Activated T-cell treated with anti-CD3 and anti-CD28 coated beads, Interleukin-2, amount 50 U/mL, for 1 hour (primary cell): ENCODE results near the gene UQCR10.
A peak's percentile ranks its signal among the peaks of the same experiment; 100 is the strongest.

Source experiments
- DNase-seq: peaks from one replicate; pipeline ENCODE4 v3.0.0-alpha.2; 2020

UQCR10 gene

GRCh38 chr22:29765905-29766631 is 1.1 kb upstream of the UQCR10 start:
- DNase-seq, result no peak

- peak; percentile 86 for DNase-seq
Measured at GRCh38 chr22:29766632-29767170, 468 bp upstream of the UQCR10 start, which contains the start of gene ZMAT5. TSS of gene ZMAT5 (minus strand) at chr22:29767007. CDS start at chr22:29748544, 18,463 bp downstream.

GRCh38 chr22:29768052-29768693 is 1.0 kb downstream of the UQCR10 start:
- no peak for DNase-seq

GRCh38 chr22:29769723-29770321 is 2.7 kb downstream of the UQCR10 start:
- DNase-seq, result no peak

- DNase-seq, result no peak
Measured at GRCh38 chr22:29772170-29772641, 5.0 kb downstream of the UQCR10 start.

- no peak for DNase-seq
Measured at GRCh38 chr22:29773233-29773632, 6.1 kb downstream of the UQCR10 start.

GRCh38 chr22:29780220-29780619 is 13.1 kb downstream of the UQCR10 start:
- no peak for DNase-seq

GRCh38 chr22:29780748-29781676 is 13.8 kb downstream of the UQCR10 start:
- DNase-seq, result no peak

GRCh38 chr22:29782061-29782845 is 15.1 kb downstream of the UQCR10 start:
- no peak for DNase-seq

GRCh38 chr22:29784451-29785361 is 17.5 kb downstream of the UQCR10 start:
- DNase-seq, result no peak

- no peak for DNase-seq
Measured at GRCh38 chr22:29786031-29786430, 18.9 kb downstream of the UQCR10 start.

- no peak for DNase-seq
Measured at GRCh38 chr22:29787371-29787980, 20.3 kb downstream of the UQCR10 start.

- no peak for DNase-seq
Measured at GRCh38 chr22:29788339-29789279, 21.4 kb downstream of the UQCR10 start.

GRCh38 chr22:29790061-29790460 is 22.9 kb downstream of the UQCR10 start:
- no peak for DNase-seq

- no peak for DNase-seq
Measured at GRCh38 chr22:29793396-29793795, 26.2 kb downstream of the UQCR10 start.

- no peak for DNase-seq
Measured at GRCh38 chr22:29795663-29796062, 28.5 kb downstream of the UQCR10 start.

- DNase-seq, result no peak
Measured at GRCh38 chr22:29797351-29797750, 30.2 kb downstream of the UQCR10 start.

- no peak for DNase-seq
Measured at GRCh38 chr22:29798318-29798717, 31.1 kb downstream of the UQCR10 start.

GRCh38 chr22:29798801-29799200 is 31.6 kb downstream of the UQCR10 start:
- DNase-seq, result no peak
